Upper lobe of left lung (tissue), 6 donors: Measurements from ENCODE around the gene LBP. TPM values are rescaled to one million over a fixed set of nuclear protein-coding genes. Genes with fewer than 3 reads are reported as not detected.
A peak's percentile ranks its signal among the peaks of the same experiment; 100 is the strongest.

Experiments
- ATAC-seq, 2 donors: fragments of 200-7000 bp; cut with Tn5 transposase; one replicate each; pipeline ENCODE4 v1.9.1; 2022; ENCODE audit warnings: mild to moderate bottlenecking in 2 of 2, moderate library complexity in 2 of 2; ENCODE audit not compliant: low FRiP score in 2 of 2
- DNase-seq, 2 donors: peaks; one replicate each; pipeline ENCODE4 v3.0.0-alpha.2; 2019 to 2020
- H3K27ac ChIP-seq, 4 donors: fragments of 200-600 bp; sonication (generic); one replicate each; pipeline ENCODE4 v1.5.1; 2016 to 2019
- H3K27me3 ChIP-seq, 4 donors: fragments of 200-600 bp; sonication (generic); one replicate each; pipeline ENCODE4 v1.5.1; 2017 to 2019
- H3K36me3 ChIP-seq, 4 donors: fragments of 200-600 bp; sonication (generic); one replicate each; pipeline ENCODE4 v1.5.1; 2016 to 2019
- H3K4me1 ChIP-seq, 4 donors: fragments of 200-600 bp; sonication (generic); one replicate each; pipeline ENCODE4 v1.5.1; 2018 to 2019
- H3K4me3 ChIP-seq, 4 donors: fragments of 200-600 bp; sonication (generic); one replicate each; pipeline ENCODE4 v1.5.1; 2017 to 2019; ENCODE audit warnings: mild to moderate bottlenecking in 2 of 4, moderate library complexity in 1 of 4
- H3K9me3 ChIP-seq, 4 donors: fragments of 200-600 bp; sonication (generic); one replicate each; pipeline ENCODE4 v1.5.1; 2018 to 2019
- EP300 ChIP-seq, 4 donors: sonication (generic); formaldehyde crosslinking; IDR thresholded peaks; one replicate each; pipeline ENCODE4 v1.5.1; 2017; ENCODE audit warnings: antibody characterized with exemption in 4 of 4, control low read depth in 2 of 4
- POLR2A ChIP-seq, 4 donors: fragments of 450-650 bp; IDR thresholded peaks; one replicate each; pipeline ENCODE4 v1.5.1; 2016 to 2017; ENCODE audit warnings: antibody characterized with exemption in 4 of 4, mild to moderate bottlenecking in 2 of 4
- POLR2AphosphoS5 ChIP-seq, 2 donors: sonication (generic); formaldehyde crosslinking; IDR thresholded peaks; one replicate each; pipeline ENCODE4 v1.5.1; 2017; ENCODE audit warnings: antibody characterized with exemption in 2 of 2
- WGBS, 2 donors: methylation state at CpG; one replicate each; pipeline ENCODE4 v1.1.5; 2017 to 2018; 5-methylcytosine and 5-hydroxymethylcytosine counted together
- total RNA-seq, 6 donors: library from RNA; depleted of rRNA in 4 of 6; stranded (reverse); fragments of >200 nt in 4 of 6; gene quantifications; one replicate each; pipeline versions ENCODE4 v1.1.0 to v1.2.1, GENCODE V29; 2016 to 2021
- TF ChIP-seq, protein P1 (sequence below), 6 experiments: fragments of 450-650 bp in 4 of 6; fragments of 200-600 bp in 2 of 6; sonication (generic) in 2 of 6; IDR thresholded peaks; one replicate each; pipeline ENCODE4 v1.5.1; 2016 to 2019; ENCODE audit warnings: antibody characterized with exemption in 6 of 6
- donor health status: DM: no; HTN: no; CAD: no; lungs with moderate emphysema.
- donor health status: DM: no; HTN: yes; CAD: no; lungs with severe emphysema.

The LBP gene
- total RNA-seq, 6 donors from 2014 or later: 0.14 to 0.44 (median 0.30) TPM; not detected in 3

DNA sequence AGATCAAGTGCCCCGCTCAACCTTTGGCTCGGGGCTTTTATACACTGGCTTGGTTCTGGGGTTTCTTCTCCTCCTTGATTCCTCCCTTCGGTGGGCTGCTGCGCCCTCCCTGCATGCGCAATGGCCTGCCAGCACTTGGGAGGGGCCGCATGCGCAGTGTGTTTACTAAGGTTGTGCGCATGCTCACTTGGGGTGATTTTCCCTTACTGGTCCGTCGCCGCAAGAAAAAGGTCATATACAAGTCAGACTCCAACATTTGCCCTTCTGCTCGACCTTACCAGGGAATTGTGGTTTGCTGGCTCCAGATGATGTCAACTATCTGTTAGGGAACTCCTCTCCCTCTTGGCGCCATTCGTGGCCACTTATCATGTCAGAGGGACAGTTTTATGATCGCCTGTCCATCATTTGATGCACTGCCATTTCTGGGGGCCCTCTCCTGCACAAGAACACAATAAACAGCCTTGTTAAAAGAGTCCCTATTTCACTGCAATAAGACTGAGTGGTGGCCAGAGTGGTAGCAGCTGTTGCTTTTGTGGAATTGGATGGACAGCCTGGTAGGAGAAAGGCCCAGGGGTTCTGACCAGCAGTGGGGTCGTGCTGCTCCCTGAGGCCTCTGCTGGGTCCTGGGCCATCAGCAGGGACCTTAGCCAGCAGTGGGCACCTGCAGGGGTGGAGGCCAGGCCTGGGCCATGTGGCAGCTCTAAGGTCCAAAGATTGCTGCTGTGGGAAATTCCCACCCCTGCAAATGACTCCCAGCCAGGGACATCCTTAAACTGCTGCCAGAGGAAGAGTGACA lies 2.8 kb upstream of the LBP start:
- DNase-seq: peak in 1 of 2 donors; percentile 43
- Histone ChIP-seq H3K4me1 (no peaks in the 10 kb centered on the region), H3K27me3 (no peaks in the 10 kb centered on the region), H3K36me3 (no peaks in the 10 kb centered on the region), H3K4me3 (peak overlapping the region in 2 of 4 donors; percentile 10 to 27), H3K27ac (peak overlapping the region in 2 of 4 donors; percentile 17 to 35), H3K9me3 (peaks cover 0 to under 1% (median 0%) of the 10 kb centered on the region in 4 donors)
- ATAC-seq: peak in 1 of 2 donors; percentile 39
- TF ChIP-seq POLR2A (IDR thresholded peaks at IDR 0.05) (no peak), EP300 (IDR thresholded peaks at IDR 0.05) (no peak), POLR2AphosphoS5 (IDR thresholded peaks at IDR 0.05) (no peak)
- TF ChIP-seq, protein P1, sequence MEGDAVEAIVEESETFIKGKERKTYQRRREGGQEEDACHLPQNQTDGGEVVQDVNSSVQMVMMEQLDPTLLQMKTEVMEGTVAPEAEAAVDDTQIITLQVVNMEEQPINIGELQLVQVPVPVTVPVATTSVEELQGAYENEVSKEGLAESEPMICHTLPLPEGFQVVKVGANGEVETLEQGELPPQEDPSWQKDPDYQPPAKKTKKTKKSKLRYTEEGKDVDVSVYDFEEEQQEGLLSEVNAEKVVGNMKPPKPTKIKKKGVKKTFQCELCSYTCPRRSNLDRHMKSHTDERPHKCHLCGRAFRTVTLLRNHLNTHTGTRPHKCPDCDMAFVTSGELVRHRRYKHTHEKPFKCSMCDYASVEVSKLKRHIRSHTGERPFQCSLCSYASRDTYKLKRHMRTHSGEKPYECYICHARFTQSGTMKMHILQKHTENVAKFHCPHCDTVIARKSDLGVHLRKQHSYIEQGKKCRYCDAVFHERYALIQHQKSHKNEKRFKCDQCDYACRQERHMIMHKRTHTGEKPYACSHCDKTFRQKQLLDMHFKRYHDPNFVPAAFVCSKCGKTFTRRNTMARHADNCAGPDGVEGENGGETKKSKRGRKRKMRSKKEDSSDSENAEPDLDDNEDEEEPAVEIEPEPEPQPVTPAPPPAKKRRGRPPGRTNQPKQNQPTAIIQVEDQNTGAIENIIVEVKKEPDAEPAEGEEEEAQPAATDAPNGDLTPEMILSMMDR (IDR thresholded peaks at IDR 0.05): no peak
- WGBS, 2 donors: 59% methylated on average over 15 to 16 of the region's 16 CpGs

GRCh38 chr20:38344107-38344701 lies 2.1 kb upstream of the LBP start:
- peak overlapping the region in 1 of 4 donors; percentile 35 for H3K27ac ChIP-seq
- no peaks in the 10 kb centered on the region for H3K36me3 ChIP-seq
- H3K9me3 ChIP-seq: no peaks in the 10 kb centered on the region
- TF ChIP-seq, protein P1 (IDR thresholded peaks at IDR 0.05): no peak
- TF ChIP-seq EP300 (IDR thresholded peaks at IDR 0.05): no peak
- no peak for TF ChIP-seq POLR2AphosphoS5 (IDR thresholded peaks at IDR 0.05)
- TF ChIP-seq POLR2A (IDR thresholded peaks at IDR 0.05): no peak
- H3K4me1 ChIP-seq: no peaks in the 10 kb centered on the region
- H3K4me3 ChIP-seq: no peak overlapping the region
- no peaks in the 10 kb centered on the region for H3K27me3 ChIP-seq
- WGBS, 2 donors: 82 to 89% methylated on average over 5 of the region's 5 CpGs
- ATAC-seq (no peak), DNase-seq (no peak)

DNA sequence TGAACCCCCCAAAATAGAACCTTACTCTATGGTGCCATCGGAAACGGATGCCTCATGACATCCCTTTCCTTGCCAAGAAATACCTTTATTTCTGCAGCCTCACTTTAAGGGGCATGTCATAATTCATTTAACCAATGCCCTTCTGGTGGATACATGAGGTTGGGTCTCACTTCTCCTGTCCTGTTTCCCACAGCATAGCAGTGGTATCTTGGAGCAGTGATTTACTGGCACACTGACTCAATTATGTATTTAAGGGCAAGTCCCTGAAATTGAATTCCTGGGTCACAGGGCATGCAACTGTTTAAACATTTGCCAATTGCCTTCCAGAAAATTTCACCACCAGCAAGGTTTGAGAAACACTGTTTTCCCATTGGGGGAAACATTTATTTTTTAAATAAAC lies 639 bp upstream of the LBP start:
- Histone ChIP-seq H3K27ac (no peak overlapping the region), H3K36me3 (no peaks in the 10 kb centered on the region), H3K9me3 (no peaks in the 10 kb centered on the region), H3K4me3 (no peak overlapping the region), H3K27me3 (no peaks in the 10 kb centered on the region), H3K4me1 (no peaks in the 10 kb centered on the region)
- TF ChIP-seq POLR2AphosphoS5 (IDR thresholded peaks at IDR 0.05): no peak
- no peak for TF ChIP-seq POLR2A (IDR thresholded peaks at IDR 0.05)
- TF ChIP-seq, protein P1 (IDR thresholded peaks at IDR 0.05): no peak
- TF ChIP-seq EP300 (IDR thresholded peaks at IDR 0.05): no peak
- DNase-seq (no peak), ATAC-seq (no peak)
- WGBS, 2 donors: 20 to 29% methylated on average over 2 of the region's 2 CpGs

GRCh38 chr20:38346741-38347140 lies 459 bp downstream of the LBP start:
- H3K27ac ChIP-seq: no peak overlapping the region
- H3K4me1 ChIP-seq: no peaks in the 10 kb centered on the region
- 78 to 89% methylated on average over 4 of the region's 4 CpGs for WGBS, 2 donors
- ATAC-seq (no peak), DNase-seq (no peak)
- no peaks in the 10 kb centered on the region for H3K36me3 ChIP-seq
- H3K4me3 ChIP-seq: no peak overlapping the region
- H3K27me3 ChIP-seq: no peaks in the 10 kb centered on the region
- H3K9me3 ChIP-seq: no peaks in the 10 kb centered on the region
- no peak for TF ChIP-seq POLR2A (IDR thresholded peaks at IDR 0.05)
- TF ChIP-seq EP300 (IDR thresholded peaks at IDR 0.05): no peak
- TF ChIP-seq, protein P1 (IDR thresholded peaks at IDR 0.05): no peak
